Stimulated activated naive CD8-positive, alpha-beta T cell treated with anti-CD3 and anti-CD28 coated beads, Interleukin-15, amount 100 ng/mL, for 72 hours (primary cell): Measurements from ENCODE around the gene ORM1.
A peak's percentile ranks its signal among the peaks of the same experiment; 100 is the strongest.

ENCODE experiments used
- ATAC-seq: fragments of 150-1000 bp; cut with Tn5 transposase; 2 replicates; pipeline ENCODE4 v1.10.0; 2021; ENCODE audit warnings: mild to moderate bottlenecking, moderate library complexity
- DNase-seq, 2 donors: peaks; one replicate each; pipeline ENCODE4 v3.0.0; 2021 to 2022
- H3K27ac Mint-ChIP-seq, 2 donors: one replicate each; pipeline ENCODE4 v1.8.0; 2022; ENCODE audit warnings: mild to moderate bottlenecking in 2 of 2, mixed read lengths in 2 of 2, moderate library complexity in 2 of 2
- H3K27me3 Mint-ChIP-seq: one replicate; pipeline ENCODE4 v1.8.0; 2022; ENCODE audit warnings: mixed read lengths
- H3K4me1 Mint-ChIP-seq: one replicate; pipeline ENCODE4 v1.8.0; 2022; ENCODE audit warnings: mild to moderate bottlenecking, mixed read lengths
- H3K4me3 Mint-ChIP-seq, 2 donors: one replicate each; pipeline ENCODE4 v1.8.0; 2022; ENCODE audit warnings: mild to moderate bottlenecking in 2 of 2, mixed read lengths in 2 of 2, moderate library complexity in 1 of 2
- H3K9me3 Mint-ChIP-seq, 2 donors: one replicate each; pipeline ENCODE4 v1.8.0; 2022; ENCODE audit warnings: mixed read lengths in 2 of 2

Gene ORM1

DNA sequence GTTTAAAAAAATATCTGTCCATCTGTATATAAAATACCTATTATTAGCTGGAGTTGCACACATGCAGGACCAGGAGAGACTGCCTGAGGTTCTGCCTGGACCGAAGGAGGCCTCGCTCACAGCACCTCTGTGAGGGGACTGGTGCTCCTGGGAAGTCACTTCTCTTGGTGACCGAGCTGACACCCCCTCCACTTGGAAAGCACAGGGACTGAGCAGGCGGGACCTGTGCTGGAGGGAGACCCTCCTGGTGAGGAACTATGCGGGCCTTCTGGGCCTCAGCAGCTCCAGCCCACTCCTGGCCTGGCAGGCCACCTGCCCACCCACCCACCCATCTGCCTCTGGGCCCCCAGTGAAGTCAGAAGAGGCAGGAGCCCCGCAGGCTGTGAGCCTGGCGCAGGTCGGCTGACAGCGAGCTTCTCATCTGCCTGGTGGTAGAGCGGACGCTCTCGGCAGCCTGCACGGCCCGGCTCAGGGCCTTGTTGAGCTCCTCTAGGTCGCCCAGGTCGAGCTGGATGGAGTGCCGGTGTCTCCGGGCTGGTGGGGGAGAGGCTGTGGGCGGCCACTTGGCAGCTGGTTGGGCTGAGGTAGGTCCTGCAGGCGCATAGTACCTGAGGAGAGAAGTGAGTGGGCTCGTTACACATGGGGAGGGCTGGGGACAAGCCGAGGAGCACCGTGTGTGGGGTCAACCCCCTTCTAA, 13.9 kb downstream of the ORM1 start:
- DNase-seq (no peak), ATAC-seq (no peak)
- H3K9me3 Mint-ChIP-seq = peaks cover 5 to 8% of the 10 kb centered on the region in 2 donors
- peaks cover 59% of the 10 kb centered on the region for H3K4me1 Mint-ChIP-seq
- H3K4me3 Mint-ChIP-seq = no peak overlapping the region
- H3K27ac Mint-ChIP-seq = peak overlapping the region in 1 of 2 donors; percentile 92
- H3K27me3 Mint-ChIP-seq = no peaks in the 10 kb centered on the region

DNA sequence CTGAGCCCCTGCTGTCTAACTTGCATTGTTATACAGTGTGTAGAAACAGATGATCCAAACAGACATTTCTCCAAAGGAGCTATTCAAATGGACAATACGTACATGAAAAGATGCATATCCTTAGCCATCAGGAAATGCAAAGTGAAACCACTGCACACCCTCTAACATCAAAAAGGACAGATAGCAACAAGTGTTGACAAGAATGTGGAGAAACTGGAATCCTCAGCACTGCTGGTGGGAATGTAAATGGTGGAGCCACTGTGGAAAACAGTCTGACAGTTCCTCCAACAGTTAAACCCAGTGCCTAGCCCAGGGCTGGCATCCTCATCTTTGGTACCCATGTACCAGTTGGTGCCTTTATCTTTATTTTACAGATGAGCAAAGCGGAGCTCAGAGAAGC, 15.3 kb downstream of the ORM1 start:
- ATAC-seq (no peak), DNase-seq (no peak)
- Mint-ChIP-seq H3K9me3 (peaks cover 5 to 8% of the 10 kb centered on the region in 2 donors), H3K27ac (no peak overlapping the region), H3K27me3 (no peaks in the 10 kb centered on the region), H3K4me1 (peaks cover 62% of the 10 kb centered on the region), H3K4me3 (no peak overlapping the region)

GRCh38 chr9:114339130-114339908, 16.4 kb downstream of the ORM1 start:
- Mint-ChIP-seq H3K4me1 (peaks cover 64% of the 10 kb centered on the region), H3K4me3 (peak overlapping the region in 1 of 2 donors; percentile 35), H3K27me3 (no peaks in the 10 kb centered on the region), H3K9me3 (peaks cover 5 to 8% of the 10 kb centered on the region in 2 donors), H3K27ac (peak overlapping the region in 1 of 2 donors; percentile 88)
- ATAC-seq = peak; percentile 62
- peak; percentile 55 to 63 for DNase-seq

GRCh38 chr9:114341152-114341830, 18.4 kb downstream of the ORM1 start:
- Mint-ChIP-seq H3K9me3 (no peaks in the 10 kb centered on the region), H3K27me3 (no peaks in the 10 kb centered on the region), H3K4me3 (no peak overlapping the region), H3K27ac (peak overlapping the region; percentile 56 to 77), H3K4me1 (peaks cover 71% of the 10 kb centered on the region)
- DNase-seq (no peak), ATAC-seq (no peak)

DNA sequence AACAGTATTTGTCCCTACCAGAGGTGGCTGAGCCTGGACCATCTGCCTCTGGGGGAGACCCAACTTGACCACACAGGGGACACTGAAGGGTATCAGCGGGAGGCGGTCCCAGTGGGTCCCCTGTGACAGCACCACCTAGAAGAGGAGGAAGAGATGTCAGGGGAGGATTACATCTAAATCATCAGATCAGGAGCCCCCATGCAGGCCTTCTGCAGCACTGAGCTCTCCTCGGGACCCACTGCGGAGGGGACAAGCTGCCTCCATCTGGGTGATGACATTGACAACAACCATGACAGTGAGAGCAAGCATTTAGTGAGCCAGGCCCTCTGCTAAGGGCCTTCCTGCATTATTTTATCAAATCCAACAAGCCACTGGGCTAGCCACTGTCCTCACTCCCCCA, 19.1 kb downstream of the ORM1 start:
- no peak for ATAC-seq
- H3K4me1 Mint-ChIP-seq = peaks cover 71% of the 10 kb centered on the region
- no peaks in the 10 kb centered on the region for H3K9me3 Mint-ChIP-seq
- peak overlapping the region in 1 of 2 donors; percentile 67 for H3K27ac Mint-ChIP-seq
- DNase-seq = no peak
- H3K4me3 Mint-ChIP-seq = no peak overlapping the region
- no peaks in the 10 kb centered on the region for H3K27me3 Mint-ChIP-seq

DNA sequence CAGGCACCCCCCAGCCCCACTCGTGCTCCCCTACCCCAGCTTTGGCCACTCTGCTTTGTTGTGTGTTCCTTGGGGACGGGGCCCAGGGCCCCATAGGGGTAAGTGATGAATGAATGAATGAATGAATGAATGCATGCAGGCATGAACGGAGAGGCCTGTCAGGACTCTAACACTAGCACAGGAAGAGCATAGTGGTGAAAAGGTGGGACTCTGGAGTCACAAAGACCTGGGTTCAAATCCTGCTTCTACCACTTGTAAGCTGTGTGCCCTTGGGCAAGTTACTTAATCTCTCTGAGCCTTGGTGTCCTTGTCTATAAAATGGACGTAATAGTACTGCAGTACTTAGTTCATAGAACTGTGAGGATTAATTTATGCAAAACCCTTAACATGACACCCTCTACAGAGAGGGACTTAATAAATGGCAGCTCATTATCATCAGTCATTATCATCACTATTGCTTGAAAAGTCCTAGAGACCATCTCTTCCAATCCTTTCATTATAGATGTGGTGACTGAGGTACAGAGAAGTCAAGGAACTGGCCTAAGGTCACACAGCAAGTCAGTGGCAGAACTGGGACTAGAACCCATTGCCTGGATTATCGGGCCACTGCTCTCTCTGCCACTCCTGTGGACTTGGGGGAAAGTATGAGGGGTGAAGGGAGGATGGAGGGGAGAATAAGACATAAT, 20.0 kb downstream of the ORM1 start:
- no peaks in the 10 kb centered on the region for H3K27me3 Mint-ChIP-seq
- H3K4me1 Mint-ChIP-seq = peaks cover 75% of the 10 kb centered on the region
- H3K9me3 Mint-ChIP-seq = no peaks in the 10 kb centered on the region
- peak overlapping the region; percentile 1 to 82 for H3K27ac Mint-ChIP-seq
- no peak for ATAC-seq
- DNase-seq = no peak
- H3K4me3 Mint-ChIP-seq = no peak overlapping the region

GRCh38 chr9:114343471-114344187, 20.7 kb downstream of the ORM1 start:
- peak overlapping the region; percentile 1 to 82 for H3K27ac Mint-ChIP-seq

DNA sequence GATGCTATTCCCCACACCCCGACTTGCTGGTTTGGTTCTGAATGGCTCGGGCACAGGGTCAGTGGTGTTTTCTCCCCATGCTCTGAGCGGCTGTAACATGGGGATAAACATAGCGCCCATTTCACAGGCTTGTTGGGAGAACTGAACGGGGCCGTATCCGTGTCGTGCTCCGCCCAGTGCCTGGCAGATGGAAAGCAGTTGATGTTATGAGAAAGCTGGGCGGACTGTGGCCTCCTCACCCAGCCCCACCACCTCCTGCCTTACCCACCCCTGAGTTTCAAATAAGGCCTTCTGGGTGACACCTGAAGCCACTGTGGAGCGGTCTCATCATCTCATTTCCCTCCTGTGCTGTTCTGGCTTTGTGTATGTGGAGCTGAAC, 21.3 kb downstream of the ORM1 start:
- H3K27me3 Mint-ChIP-seq = no peaks in the 10 kb centered on the region
- DNase-seq = no peak
- H3K4me1 Mint-ChIP-seq = peaks cover 83% of the 10 kb centered on the region
- no peak for ATAC-seq
- H3K27ac Mint-ChIP-seq = peak overlapping the region; percentile 54 to 73
- H3K4me3 Mint-ChIP-seq = no peak overlapping the region
- no peaks in the 10 kb centered on the region for H3K9me3 Mint-ChIP-seq

More at GRCh38 chr9:114343471-114344187, 20.7 kb downstream of the ORM1 start:
- DNase-seq (no peak), ATAC-seq (no peak)
- peaks cover 82% of the 10 kb centered on the region for H3K4me1 Mint-ChIP-seq
- H3K4me3 Mint-ChIP-seq = no peak overlapping the region
- H3K27me3 Mint-ChIP-seq = no peaks in the 10 kb centered on the region
- H3K9me3 Mint-ChIP-seq = no peaks in the 10 kb centered on the region

DNA sequence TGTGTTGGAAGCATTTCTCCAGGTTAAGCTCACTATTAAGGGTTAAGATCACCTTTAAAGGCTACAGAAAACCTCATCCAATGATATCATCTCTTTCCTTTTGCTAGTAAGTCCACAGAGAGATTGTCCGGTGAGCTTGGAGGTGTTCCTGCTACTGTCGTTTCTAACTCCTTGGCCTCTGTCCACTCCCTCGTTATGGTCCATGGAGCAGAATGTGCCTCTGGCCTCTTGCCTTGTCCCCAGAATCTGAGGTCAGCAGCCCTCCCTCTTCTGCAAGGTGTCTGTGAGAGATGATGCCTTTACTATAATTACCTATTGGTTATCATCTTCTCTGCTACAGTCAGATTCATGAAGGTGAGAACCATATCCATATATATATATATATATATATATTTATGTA, 21.8 kb downstream of the ORM1 start:
- Mint-ChIP-seq H3K9me3 (no peaks in the 10 kb centered on the region), H3K27me3 (no peaks in the 10 kb centered on the region), H3K4me1 (peaks cover 83% of the 10 kb centered on the region), H3K27ac (peak overlapping the region in 1 of 2 donors; percentile 81), H3K4me3 (peak overlapping the region in 1 of 2 donors; percentile 23)
- ATAC-seq (no peak), DNase-seq (no peak)

- no peak for DNase-seq
- Mint-ChIP-seq H3K4me1 (peaks cover 83% of the 10 kb centered on the region), H3K27ac (peak overlapping the region in 1 of 2 donors; percentile 60), H3K27me3 (no peaks in the 10 kb centered on the region), H3K4me3 (peak overlapping the region in 1 of 2 donors; percentile 35), H3K9me3 (no peaks in the 10 kb centered on the region)
- no peak for ATAC-seq
These were observed 22.7 kb downstream of the ORM1 start for GRCh38 chr9:114345493-114346065.

DNA sequence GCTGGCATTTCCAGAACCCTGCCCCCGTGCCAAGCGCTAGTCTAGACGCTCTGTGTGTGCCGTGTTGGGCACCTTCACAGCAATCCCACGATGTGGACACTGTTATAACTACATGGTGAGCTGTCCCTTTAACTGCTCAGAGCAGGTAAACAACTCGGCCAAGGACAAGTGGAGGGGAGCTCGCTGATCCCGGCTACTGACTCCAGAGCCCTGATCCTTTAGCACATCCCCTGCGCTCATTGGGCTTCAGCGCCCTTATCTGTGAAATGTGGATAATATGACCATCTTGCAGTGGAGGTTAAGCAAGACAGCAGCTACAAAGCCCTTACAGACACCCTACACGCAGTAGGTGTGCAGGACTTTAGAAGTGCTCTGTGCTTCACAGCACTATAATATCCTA, 23.2 kb downstream of the ORM1 start:
- Mint-ChIP-seq H3K9me3 (no peaks in the 10 kb centered on the region), H3K4me3 (no peak overlapping the region)

DNA sequence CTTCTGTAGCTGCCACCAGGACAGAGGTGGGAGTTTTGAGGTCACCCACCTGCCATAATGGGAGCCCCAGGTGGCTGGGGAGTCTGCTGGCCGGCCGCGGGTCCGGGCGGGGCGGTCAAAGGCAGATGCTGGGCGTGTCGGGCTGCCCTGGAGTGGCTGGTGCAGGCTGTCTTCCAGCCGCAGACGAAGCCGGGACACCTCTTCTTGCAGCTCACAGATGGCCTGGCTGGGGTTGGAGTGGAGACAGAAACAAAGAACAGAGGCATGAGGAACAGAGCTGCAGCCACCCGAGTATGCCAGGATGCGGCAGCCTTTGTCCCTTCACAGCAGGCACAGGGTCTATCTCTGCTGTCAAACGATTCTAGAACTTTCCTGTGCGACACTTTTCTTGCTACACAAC, 24.8 kb downstream of the ORM1 start:
- peaks cover 86% of the 10 kb centered on the region for H3K4me1 Mint-ChIP-seq
- ATAC-seq (no peak), DNase-seq (no peak)
- H3K4me3 Mint-ChIP-seq = peak overlapping the region; percentile 68 to 88
- no peaks in the 10 kb centered on the region for H3K9me3 Mint-ChIP-seq
- peak overlapping the region; percentile 98 to 99 for H3K27ac Mint-ChIP-seq
- H3K27me3 Mint-ChIP-seq = no peaks in the 10 kb centered on the region

More for the DNA sequence above, 23.2 kb downstream of the ORM1 start:
- ATAC-seq (no peak), DNase-seq (no peak)
- Mint-ChIP-seq H3K27me3 (no peaks in the 10 kb centered on the region), H3K4me1 (peaks cover 83% of the 10 kb centered on the region), H3K27ac (peak overlapping the region in 1 of 2 donors; percentile 60)

GRCh38 chr9:114348261-114348905, 25.5 kb downstream of the ORM1 start:
- Mint-ChIP-seq H3K4me3 (peak overlapping the region; percentile 68 to 88), H3K4me1 (peaks cover 85% of the 10 kb centered on the region), H3K27me3 (no peaks in the 10 kb centered on the region), H3K9me3 (no peaks in the 10 kb centered on the region), H3K27ac (peak overlapping the region; percentile 98 to 99)
- ATAC-seq = no peak
- DNase-seq = no peak

- DNase-seq = peak; percentile 86 to 98
- no peaks in the 10 kb centered on the region for H3K9me3 Mint-ChIP-seq
- ATAC-seq = peak; percentile 95
- peak overlapping the region; percentile 68 to 88 for H3K4me3 Mint-ChIP-seq
- no peaks in the 10 kb centered on the region for H3K27me3 Mint-ChIP-seq
- peak overlapping the region; percentile 98 to 99 for H3K27ac Mint-ChIP-seq
- peaks cover 87% of the 10 kb centered on the region for H3K4me1 Mint-ChIP-seq
These were observed 26.1 kb downstream of the ORM1 start for GRCh38 chr9:114348906-114349482.
